BJ (cell line): ENCODE data around the gene CCNA2. TPM values are rescaled to one million over a fixed set of nuclear protein-coding genes. Genes with fewer than 3 reads are reported as not detected.

Experiments used
- CTCF ChIA-PET: fragments of 350-600 bp; formaldehyde crosslinking; extraction: SDS; loops from one replicate; lab custom pipeline; 2021; ENCODE audit warnings: antibody characterized with exemption, inconsistent platforms; lab: Yijun Ruan, JAX
- POLR2A ChIA-PET: fragments of 300-600 bp; sonication (Branson Sonifier 250); formaldehyde crosslinking; extraction: SDS; loops from one replicate; lab custom pipeline; 2021; ENCODE audit warnings: antibody characterized with exemption; lab: Charles Lee
- DNase-seq: peaks from one replicate; pipeline ENCODE4 v3.0.0-alpha.2; 2011; ENCODE audit warnings: low read depth
- H3K27me3 ChIP-seq: 2 replicates; pipeline ENCODE4 v1.6.0; 2011; ENCODE audit warnings: low read length; ENCODE audit not compliant: control insufficient read depth, insufficient read depth
- H3K36me3 ChIP-seq: 2 replicates; pipeline ENCODE4 v1.5.1; 2011; ENCODE audit warnings: low read length; ENCODE audit not compliant: control insufficient read depth, insufficient read depth
- H3K4me3 ChIP-seq: 2 replicates; pipeline ENCODE4 v1.5.1; 2011; ENCODE audit warnings: low read depth, mild to moderate bottlenecking, control low read depth, low read length
- polyA minus RNA-seq: library from RNA; depleted of rRNA, polyadenylated mRNA; stranded (reverse); fragments of >200 nt; gene quantifications from 2 replicates; pipeline ENCODE4 v1.2.3, GENCODE V29; 2011; rRNA and poly(A)+ RNA removed
- polyA plus RNA-seq: library from polyadenylated mRNA; depleted of rRNA; stranded (reverse); fragments of >200 nt; gene quantifications from 2 replicates; pipeline ENCODE4 v1.2.3, GENCODE V29; 2011; rRNA removed
- TF ChIP-seq, protein P1 (sequence below): IDR thresholded peaks from 2 replicates; pipeline ENCODE4 v1.5.1; 2011; ENCODE audit warnings: low read depth, mild to moderate bottlenecking, control low read depth, inconsistent platforms, low read length, moderate library complexity; ENCODE audit not compliant: insufficient read depth

CCNA2 gene
- polyA plus RNA-seq = 26.8 and 39.7 TPM in 2 replicates
- 10.0 and 13.3 TPM in 2 replicates for polyA minus RNA-seq

DNA sequence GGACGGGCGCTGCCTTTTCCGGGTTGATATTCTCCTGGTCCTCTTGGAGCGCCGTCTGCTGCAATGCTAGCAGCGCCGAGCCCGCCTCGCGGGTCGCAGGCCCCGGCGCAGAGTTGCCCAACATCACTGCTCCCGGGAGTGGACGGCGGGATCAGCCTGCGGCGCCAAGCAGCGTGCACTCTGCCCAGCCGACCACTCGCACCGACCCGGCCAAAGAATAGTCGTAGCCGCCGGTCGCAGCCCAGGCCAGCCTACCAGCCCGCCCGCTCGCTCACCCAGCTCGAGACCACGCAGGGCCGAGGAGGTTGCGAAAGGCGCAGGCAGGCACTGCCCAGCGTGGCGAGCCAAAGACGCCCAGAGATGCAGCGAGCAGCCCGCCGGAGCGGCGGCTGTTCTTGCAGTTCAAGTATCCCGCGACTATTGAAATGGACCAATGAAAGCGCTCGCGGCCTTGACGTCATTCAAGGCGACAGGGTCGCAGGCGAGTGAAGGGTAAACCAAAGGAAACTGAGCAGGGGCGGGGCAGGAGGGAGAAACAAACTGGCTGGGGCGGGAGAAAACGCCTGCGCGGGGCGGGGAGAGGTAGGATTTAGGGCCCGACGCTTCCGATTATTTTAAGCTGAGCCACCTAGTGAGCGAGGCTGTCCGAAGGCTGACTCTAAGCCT is at the start of gene CCNA2:
CCNA2 (minus strand) TSS at position 379 of the 666 bp plus-strand sequence; CDS start at position 124, 255 bp downstream.
- peak within 1 kb of the TSS; percentile 85 for H3K4me3 ChIP-seq
- POLR2A ChIA-PET = interaction anchor here (0.7 kb wide), 1 partner anchor 46 kb away, joined by 6 read pairs; no protein-coding TSS in a partner anchor
- CTCF ChIA-PET = interaction anchor here (0.7 kb wide), 1 partner anchor 87 kb away, joined by 3 read pairs; no protein-coding TSS in a partner anchor
- H3K36me3 ChIP-seq = no peaks in the 10 kb centered on the region
- DNase-seq = peak; percentile 69
- TF ChIP-seq, protein P1, sequence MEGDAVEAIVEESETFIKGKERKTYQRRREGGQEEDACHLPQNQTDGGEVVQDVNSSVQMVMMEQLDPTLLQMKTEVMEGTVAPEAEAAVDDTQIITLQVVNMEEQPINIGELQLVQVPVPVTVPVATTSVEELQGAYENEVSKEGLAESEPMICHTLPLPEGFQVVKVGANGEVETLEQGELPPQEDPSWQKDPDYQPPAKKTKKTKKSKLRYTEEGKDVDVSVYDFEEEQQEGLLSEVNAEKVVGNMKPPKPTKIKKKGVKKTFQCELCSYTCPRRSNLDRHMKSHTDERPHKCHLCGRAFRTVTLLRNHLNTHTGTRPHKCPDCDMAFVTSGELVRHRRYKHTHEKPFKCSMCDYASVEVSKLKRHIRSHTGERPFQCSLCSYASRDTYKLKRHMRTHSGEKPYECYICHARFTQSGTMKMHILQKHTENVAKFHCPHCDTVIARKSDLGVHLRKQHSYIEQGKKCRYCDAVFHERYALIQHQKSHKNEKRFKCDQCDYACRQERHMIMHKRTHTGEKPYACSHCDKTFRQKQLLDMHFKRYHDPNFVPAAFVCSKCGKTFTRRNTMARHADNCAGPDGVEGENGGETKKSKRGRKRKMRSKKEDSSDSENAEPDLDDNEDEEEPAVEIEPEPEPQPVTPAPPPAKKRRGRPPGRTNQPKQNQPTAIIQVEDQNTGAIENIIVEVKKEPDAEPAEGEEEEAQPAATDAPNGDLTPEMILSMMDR = 0 out of 2 replicates have a peak, but pooled peaks have one; percentile 13
- H3K27me3 ChIP-seq = no peaks in the 10 kb centered on the region

DNA sequence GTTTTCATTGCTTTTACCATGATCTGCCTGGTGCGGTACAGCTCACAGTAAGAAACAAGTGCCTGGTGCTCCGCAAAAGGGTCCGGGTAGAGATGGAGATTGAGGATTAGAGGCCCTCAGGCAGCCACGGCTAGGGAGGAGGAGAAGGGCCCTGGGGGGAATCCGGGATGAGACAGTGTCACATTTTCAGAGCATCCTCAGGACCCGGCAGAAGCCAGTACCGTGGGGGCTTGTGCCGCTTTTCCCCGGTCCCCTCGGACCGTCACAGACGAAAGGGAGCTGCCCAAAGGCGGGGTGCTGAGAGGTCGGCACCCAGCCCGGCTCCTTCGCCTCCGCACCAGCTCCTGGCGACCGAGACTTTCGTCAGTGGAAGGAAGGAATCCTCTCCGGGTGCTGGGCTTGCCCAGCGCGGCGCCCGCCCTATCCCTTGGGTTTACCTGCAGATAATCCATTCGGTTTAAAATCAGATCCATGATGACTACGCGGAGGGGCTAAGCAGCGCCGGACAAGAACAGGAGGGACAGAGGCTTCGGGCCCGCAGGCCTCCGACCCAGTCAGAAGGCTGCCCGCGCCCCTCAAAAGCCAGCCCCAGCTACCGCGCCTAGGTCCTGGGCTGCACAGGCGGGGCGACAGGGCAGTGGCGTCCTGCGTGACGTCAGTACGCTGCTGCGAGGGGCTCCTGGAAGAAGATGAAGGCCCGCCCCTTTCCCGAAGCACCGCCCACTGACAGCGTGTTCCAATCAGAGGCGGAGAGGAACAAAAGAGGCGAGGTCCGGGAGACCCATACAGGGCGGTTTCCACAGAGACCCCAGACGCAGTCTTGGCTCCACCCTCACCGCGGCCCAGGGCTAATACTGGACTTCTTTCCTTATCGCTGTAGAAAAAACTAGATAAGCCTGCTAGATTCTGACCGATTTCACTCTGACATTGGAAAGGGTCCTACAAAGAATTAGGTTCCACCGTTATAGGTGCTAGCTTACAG is 46.4 kb upstream of the CCNA2 start, which contains the start of gene BBS7:
BBS7 (minus strand) TSS at position 634 of the 982 bp plus-strand sequence; CDS start at position 473, 161 bp downstream.
- no peaks in the 10 kb centered on the region for H3K36me3 ChIP-seq
- peak within 1 kb of the TSS; percentile 73 for H3K4me3 ChIP-seq
- ChIA-PET CTCF (interaction anchor here (0.7 kb wide), 1 partner anchor 97 kb away, joined by 3 read pairs; no protein-coding TSS in a partner anchor), POLR2A (interaction anchor here (0.8 kb wide), 1 partner anchor 46 kb away, joined by 6 read pairs; no protein-coding TSS in a partner anchor)
- H3K27me3 ChIP-seq = no peaks in the 10 kb centered on the region
- TF ChIP-seq, protein P1 = no peak
- DNase-seq = peak; percentile 74

DNA sequence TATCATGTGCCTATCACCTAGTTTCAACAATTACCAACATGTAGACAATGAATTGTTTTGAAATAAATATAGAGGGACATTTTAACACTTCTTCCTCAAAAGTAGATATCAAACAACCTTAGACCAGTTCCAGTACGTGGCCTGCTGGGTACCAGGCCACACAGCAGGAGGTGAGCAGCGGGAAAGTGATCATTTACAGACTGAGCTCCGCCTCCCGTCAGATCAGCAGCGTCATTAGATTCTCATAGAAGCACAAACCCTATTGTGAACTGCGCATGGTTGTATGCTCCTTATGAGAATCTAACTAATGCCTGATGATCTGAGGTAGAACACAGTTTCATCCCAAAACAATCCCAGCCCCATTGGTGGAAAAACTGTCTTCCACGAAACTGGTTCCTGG is 40.1 kb upstream of the CCNA2 start:
- CTCF ChIA-PET = no interaction called here
- TF ChIP-seq, protein P1 = no peak
- no peaks in the 10 kb centered on the region for H3K36me3 ChIP-seq
- H3K4me3 ChIP-seq = no peak overlapping the region
- DNase-seq = no peak
- POLR2A ChIA-PET = no interaction called here
- no peaks in the 10 kb centered on the region for H3K27me3 ChIP-seq

DNA sequence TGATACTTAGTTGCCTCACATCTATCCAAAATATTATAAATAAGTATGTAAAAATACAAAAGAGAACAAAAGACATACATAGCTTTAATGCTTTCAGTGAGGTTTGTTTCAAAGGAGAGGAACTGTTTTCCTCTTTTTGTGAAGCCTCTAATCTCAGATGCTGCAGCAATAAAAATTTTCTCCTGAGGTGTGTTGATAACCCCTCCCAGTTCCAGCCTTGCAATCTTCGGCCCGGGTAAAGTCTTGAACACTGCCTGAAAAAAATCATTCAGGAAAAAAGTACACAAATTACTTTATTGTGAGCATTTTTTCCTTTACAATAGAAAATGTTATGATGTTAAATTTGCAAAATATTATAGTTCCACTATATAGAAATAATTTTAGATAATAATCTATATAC is 37.7 kb upstream of the CCNA2 start:
- Histone ChIP-seq H3K4me3 (no peak overlapping the region), H3K36me3 (peaks cover 1% of the 10 kb centered on the region; the same call in 1 of the 2 replicates), H3K27me3 (no peaks in the 10 kb centered on the region)
- ChIA-PET POLR2A (no interaction called here), CTCF (no interaction called here)
- TF ChIP-seq, protein P1 = no peak
- no peak for DNase-seq
